K562 (cell line): ENCODE results near the gene TOX2.

ENCODE experiments used
- CTCF ChIP-seq, 3 experiments: IDR thresholded peaks in 2 of 3; conservative IDR thresholded peaks in 1 of 3; 2 replicates each; pipeline ENCODE4 v1.5.1; 2011 to 2012; ENCODE audit warnings: low read length in 3 of 3, mild to moderate bottlenecking in 3 of 3, control low read depth in 2 of 3, improper control_type of control experiment in 1 of 3, inconsistent platforms in 1 of 3, low read depth in 1 of 3, mixed read lengths in 1 of 3, moderate library complexity in 1 of 3; ENCODE audit not compliant: insufficient read depth in 2 of 3
- EP300 ChIP-seq: IDR thresholded peaks from 2 replicates; pipeline ENCODE4 v1.6.1; 2012; ENCODE audit warnings: low read length, improper control_type of control experiment
- HDGF ChIP-seq: fragments of 450-650 bp; IDR thresholded peaks from 2 replicates; pipeline ENCODE4 v1.6.1; 2016
- NCOA2 ChIP-seq, 2 experiments: fragments of 450-650 bp; IDR thresholded peaks; 2 replicates each; pipeline ENCODE4 v1.6.1; 2018; ENCODE audit warnings: mild to moderate bottlenecking in 2 of 2, moderate library complexity in 1 of 2; ENCODE audit not compliant: partially characterized antibody in 2 of 2
- POLR2A ChIP-seq: fragments of 450-650 bp; conservative IDR thresholded peaks from 2 replicates; pipeline ENCODE4 v1.6.1; 2016
- ZBTB1 ChIP-seq: sonication (generic); formaldehyde crosslinking; IDR thresholded peaks from 2 replicates; pipeline ENCODE4 v1.8.1; 2023; ENCODE audit warnings: missing genetic modification reagents, low read depth, mild to moderate bottlenecking, borderline replicate concordance
- TF ChIP-seq, protein P1 (sequence below): sonication (generic); formaldehyde crosslinking; IDR thresholded peaks from 2 replicates; pipeline ENCODE4 v1.8.0; 2023; ENCODE audit warnings: mild to moderate bottlenecking, missing genetic modification reagents

DNA sequence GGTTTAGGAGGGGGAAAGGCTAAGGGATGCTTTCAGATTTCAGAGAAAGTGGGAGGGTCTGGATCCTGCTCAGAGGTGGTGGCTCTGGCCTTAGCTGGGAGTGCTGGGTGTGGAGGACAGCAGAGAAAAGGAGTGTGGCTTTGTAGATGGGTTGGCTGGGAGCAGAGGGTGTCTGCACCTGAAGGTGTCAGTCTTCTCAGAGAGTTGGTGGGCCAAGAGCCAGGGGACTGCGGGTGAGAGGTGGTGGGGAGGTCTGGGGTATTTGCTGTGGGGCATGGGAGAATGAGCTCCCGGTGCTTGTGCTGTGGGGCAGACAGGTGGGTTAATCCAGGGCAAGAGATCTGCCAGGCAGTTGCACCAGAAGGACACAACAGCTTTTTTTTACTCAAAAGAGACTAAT lies 67.4 kb downstream of the TOX2 start:
- TF ChIP-seq HDGF: no peak
- no peak for TF ChIP-seq ZBTB1 (CRISPR knock-in tag)
- no peak for TF ChIP-seq CTCF (IDR thresholded peaks at IDR 0.05 in 2 of 3, conservative IDR thresholded peaks at IDR 0.05 in 1 of 3; ENCODE audit: insufficient read depth in 2 of 3, low read depth in 1 of 3, low read length in 3 of 3)
- TF ChIP-seq NCOA2 (IDR thresholded peaks at IDR 0.05; ENCODE audit: partially characterized antibody in 2 of 2): no peak
- TF ChIP-seq, protein P1, sequence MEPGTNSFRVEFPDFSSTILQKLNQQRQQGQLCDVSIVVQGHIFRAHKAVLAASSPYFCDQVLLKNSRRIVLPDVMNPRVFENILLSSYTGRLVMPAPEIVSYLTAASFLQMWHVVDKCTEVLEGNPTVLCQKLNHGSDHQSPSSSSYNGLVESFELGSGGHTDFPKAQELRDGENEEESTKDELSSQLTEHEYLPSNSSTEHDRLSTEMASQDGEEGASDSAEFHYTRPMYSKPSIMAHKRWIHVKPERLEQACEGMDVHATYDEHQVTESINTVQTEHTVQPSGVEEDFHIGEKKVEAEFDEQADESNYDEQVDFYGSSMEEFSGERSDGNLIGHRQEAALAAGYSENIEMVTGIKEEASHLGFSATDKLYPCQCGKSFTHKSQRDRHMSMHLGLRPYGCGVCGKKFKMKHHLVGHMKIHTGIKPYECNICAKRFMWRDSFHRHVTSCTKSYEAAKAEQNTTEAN: no peak
- TF ChIP-seq EP300: no peak
- no peak for TF ChIP-seq POLR2A
